ENCODE data around the gene SRSF2. TPM values are rescaled to one million over a fixed set of nuclear protein-coding genes. Genes with fewer than 3 reads are reported as not detected.
"Not testable (repeated sequence)": the region's sequence is repeated elsewhere in the genome, so short reads cannot be mapped to it uniquely, and the experiment has no call there.

Gene SRSF2
- total RNA-seq, 2 donors from 2014 or later: 217 to 316 TPM

DNA sequence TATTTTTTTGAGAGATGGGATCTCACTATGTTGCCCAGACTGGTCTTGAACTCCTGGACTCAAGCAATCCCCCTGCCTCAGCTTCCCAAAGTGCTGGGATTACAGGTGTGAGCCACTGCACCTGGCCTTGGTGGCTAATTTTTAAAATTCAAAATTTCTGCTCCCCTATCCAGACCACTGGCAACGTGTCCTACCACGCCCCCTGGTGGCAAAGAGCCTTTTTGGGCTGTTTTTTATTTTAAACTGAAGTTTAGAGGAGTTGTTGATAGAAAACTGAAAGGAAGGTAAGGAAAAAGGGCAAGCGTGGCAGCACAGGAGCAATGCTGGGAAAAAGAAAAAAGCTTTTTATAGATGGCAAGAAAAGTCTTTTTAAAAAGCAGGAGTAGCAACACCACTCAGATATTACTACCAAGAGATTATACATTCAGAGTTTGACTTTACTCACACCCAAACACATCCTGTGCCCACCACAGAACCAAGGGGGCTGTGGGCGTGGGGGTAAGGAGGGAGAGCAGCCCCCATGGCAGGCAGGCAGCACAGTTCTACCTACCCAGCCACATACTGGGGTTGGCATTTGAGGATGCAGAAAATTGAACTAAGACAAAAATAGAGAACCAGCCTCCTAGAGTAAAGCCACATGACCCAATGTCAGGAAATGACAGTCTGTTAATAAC, 22.2 kb downstream of the SRSF2 start:
- peaks cover 5% of the 10 kb centered on the region for H3K4me1 ChIP-seq (replicated peaks)
- peaks cover 6% of the 10 kb centered on the region in 2 donors for H3K36me3 ChIP-seq
- WGBS: 27% methylated on average over 4 of the region's 4 CpGs
- peak; percentile 44 for DNase-seq (ENCODE audit: low spot score)
- intact Hi-C loops (cut with DNase I): loop anchor here (5.0 kb wide), 5 partner anchors 33 to 193 kb away; no protein-coding TSS in a partner anchor
- TF ChIP-seq, protein P1, sequence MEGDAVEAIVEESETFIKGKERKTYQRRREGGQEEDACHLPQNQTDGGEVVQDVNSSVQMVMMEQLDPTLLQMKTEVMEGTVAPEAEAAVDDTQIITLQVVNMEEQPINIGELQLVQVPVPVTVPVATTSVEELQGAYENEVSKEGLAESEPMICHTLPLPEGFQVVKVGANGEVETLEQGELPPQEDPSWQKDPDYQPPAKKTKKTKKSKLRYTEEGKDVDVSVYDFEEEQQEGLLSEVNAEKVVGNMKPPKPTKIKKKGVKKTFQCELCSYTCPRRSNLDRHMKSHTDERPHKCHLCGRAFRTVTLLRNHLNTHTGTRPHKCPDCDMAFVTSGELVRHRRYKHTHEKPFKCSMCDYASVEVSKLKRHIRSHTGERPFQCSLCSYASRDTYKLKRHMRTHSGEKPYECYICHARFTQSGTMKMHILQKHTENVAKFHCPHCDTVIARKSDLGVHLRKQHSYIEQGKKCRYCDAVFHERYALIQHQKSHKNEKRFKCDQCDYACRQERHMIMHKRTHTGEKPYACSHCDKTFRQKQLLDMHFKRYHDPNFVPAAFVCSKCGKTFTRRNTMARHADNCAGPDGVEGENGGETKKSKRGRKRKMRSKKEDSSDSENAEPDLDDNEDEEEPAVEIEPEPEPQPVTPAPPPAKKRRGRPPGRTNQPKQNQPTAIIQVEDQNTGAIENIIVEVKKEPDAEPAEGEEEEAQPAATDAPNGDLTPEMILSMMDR (IDR thresholded peaks at IDR 0.05): peak; percentile 73 to 84 (median 76)
- no peak for TF ChIP-seq POLR2A (IDR thresholded peaks at IDR 0.05)
- peak; percentile 19 for TF ChIP-seq POLR2AphosphoS5 (IDR thresholded peaks at IDR 0.05)
- H3K27ac ChIP-seq: no peak overlapping the region
- no peak overlapping the region for H3K4me3 ChIP-seq
- H3K27me3 ChIP-seq (replicated peaks; ENCODE audit: insufficient read depth): no peaks in the 10 kb centered on the region
- no peaks in the 10 kb centered on the region for H3K9me3 ChIP-seq

DNA sequence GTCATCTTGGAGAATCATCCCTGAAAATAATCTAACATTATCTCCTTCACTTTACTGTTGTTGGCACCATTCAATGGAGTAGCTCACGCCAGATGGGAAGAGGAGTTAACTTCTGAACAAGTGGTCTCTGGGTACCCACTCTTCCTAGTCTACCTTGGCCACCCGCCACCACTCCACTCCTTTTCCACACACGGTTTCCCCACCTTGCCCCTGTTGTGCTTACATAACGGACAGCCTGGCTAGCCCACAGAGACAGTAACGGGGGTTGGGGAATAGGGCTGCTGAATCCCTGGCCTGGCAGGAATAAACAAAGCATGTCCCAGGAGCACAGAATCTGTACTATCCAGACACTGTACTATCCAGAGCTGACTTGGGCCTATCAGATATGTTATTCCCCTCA, 22.8 kb downstream of the SRSF2 start:
- intact Hi-C loops (cut with DNase I): loop anchor here (5.0 kb wide), 2 partner anchors 42 to 157 kb away; no protein-coding TSS in a partner anchor
- Histone ChIP-seq H3K9me3 (no peaks in the 10 kb centered on the region), H3K4me3 (no peak overlapping the region), H3K27ac (no peak overlapping the region), H3K36me3 (peaks cover under 1 to 5% of the 10 kb centered on the region in 2 donors), H3K27me3 (replicated peaks; ENCODE audit: insufficient read depth) (no peaks in the 10 kb centered on the region), H3K4me1 (replicated peaks) (peaks cover 5% of the 10 kb centered on the region)
- DNase-seq (ENCODE audit: low spot score): no peak
- TF ChIP-seq, protein P1 (IDR thresholded peaks at IDR 0.05): no peak
- 69% methylated on average over 5 of the region's 5 CpGs for WGBS

- no peak overlapping the region for H3K27ac ChIP-seq
These were observed 23.4 kb downstream of the SRSF2 start for GRCh38 chr17:76713765-76714164.

GRCh38 chr17:76712321-76712720, 24.8 kb downstream of the SRSF2 start:
- H3K4me3 ChIP-seq; DNase-seq (ENCODE audit: low spot score); H3K27me3 ChIP-seq (replicated peaks; ENCODE audit: insufficient read depth); H3K9me3 ChIP-seq; H3K4me1 ChIP-seq (replicated peaks); H3K36me3 ChIP-seq; H3K27ac ChIP-seq: not testable (repeated sequence)
- intact Hi-C loops (cut with DNase I): loop anchor here (5.0 kb wide), 2 partner anchors 40 to 155 kb away; no protein-coding TSS in a partner anchor
- 70% methylated on average over 7 of the region's 7 CpGs for WGBS

More at GRCh38 chr17:76713765-76714164, 23.4 kb downstream of the SRSF2 start:
- intact Hi-C loops (cut with DNase I): loop anchor here (5.0 kb wide), 2 partner anchors 41 to 156 kb away; no protein-coding TSS in a partner anchor
- Histone ChIP-seq H3K4me1 (replicated peaks) (peaks cover 5% of the 10 kb centered on the region), H3K27me3 (replicated peaks; ENCODE audit: insufficient read depth) (no peaks in the 10 kb centered on the region), H3K36me3 (peaks cover 0 to 5% of the 10 kb centered on the region in 2 donors), H3K9me3 (no peaks in the 10 kb centered on the region), H3K4me3 (no peak overlapping the region)
- DNase-seq (ENCODE audit: low spot score): no peak
- TF ChIP-seq POLR2AphosphoS5 (IDR thresholded peaks at IDR 0.05): no peak
- TF ChIP-seq, protein P1 (IDR thresholded peaks at IDR 0.05): no peak
- WGBS: 94% methylated on average over 7 of the region's 7 CpGs

- TF ChIP-seq POLR2A (IDR thresholded peaks at IDR 0.05): no peak
- TF ChIP-seq, protein P1 (IDR thresholded peaks at IDR 0.05): no peak
- TF ChIP-seq POLR2AphosphoS5 (IDR thresholded peaks at IDR 0.05): peak; percentile 30
- 9% methylated on average over 14 of the region's 56 CpGs for WGBS
- DNase-seq (ENCODE audit: low spot score): peak; percentile 58
- H3K36me3 ChIP-seq: no peaks in the 10 kb centered on the region
- intact Hi-C loops (cut with DNase I): loop anchor here (5.0 kb wide), 2 partner anchors 39 to 154 kb away; no protein-coding TSS in a partner anchor
- peaks cover 8% of the 10 kb centered on the region for H3K4me1 ChIP-seq (replicated peaks)
- peak within 1 kb of the TSS; percentile 50 to 54 for H3K4me3 ChIP-seq
- H3K27ac ChIP-seq: peak within 1 kb of the TSS; percentile 86 to 89
- no peaks in the 10 kb centered on the region for H3K27me3 ChIP-seq (replicated peaks; ENCODE audit: insufficient read depth)
- no peaks in the 10 kb centered on the region for H3K9me3 ChIP-seq
These were observed 26.1 kb downstream of the SRSF2 start, which contains the start of gene MXRA7 for GRCh38 chr17:76710863-76711611. Gene MXRA7, minus strand, starts transcription at chr17:76710965. Its CDS starts 19 bp downstream, at chr17:76710946.

DNA sequence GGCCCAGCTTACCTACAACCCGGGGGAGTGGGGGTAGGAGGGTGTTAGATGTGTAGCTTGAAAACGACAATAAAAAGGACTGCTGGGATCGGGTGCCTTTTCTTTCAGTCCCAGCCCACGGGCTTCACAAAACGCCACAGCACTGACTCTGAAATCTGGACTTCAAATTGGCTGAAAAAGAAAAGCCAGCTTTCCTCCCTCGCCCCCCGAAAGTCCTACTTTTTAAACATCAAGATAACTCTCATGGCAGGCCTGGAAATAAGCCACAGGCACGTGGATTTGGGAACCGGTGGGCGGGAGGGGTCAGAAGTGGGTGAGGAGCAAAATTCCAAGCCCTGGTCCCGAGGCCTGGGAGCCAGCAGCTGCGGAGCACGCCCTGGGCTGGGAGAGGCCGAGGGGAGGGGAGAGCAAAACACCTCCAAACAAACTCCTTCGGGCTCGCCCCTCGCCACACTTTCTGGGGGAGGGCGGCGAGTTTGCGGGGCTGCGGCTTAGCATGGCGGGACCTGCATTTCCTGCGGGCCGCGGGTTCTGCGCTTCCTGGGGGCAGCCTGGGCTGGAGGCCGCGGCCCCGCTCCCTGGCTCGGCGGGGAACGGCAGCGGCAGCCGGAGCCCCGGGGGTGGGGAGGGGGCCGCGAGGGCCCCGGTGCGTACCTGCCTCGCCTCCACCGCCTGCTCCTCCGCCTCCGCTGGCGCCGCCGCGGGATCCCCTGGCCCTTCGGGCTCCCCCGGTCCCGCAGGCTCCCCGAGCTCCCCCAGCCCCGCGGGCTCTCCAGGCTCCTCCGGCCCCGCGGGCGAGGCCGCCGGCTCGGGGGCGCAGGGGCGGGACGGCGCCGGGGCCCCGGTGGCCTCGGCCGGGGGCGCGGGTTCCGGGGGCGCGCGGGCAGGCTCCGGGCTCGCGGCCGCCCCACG, 26.9 kb downstream of the SRSF2 start:
- Histone ChIP-seq H3K4me3 (peak overlapping the region; percentile 50 to 54), H3K27ac (peak overlapping the region; percentile 86)
- H3K36me3 ChIP-seq; DNase-seq (ENCODE audit: low spot score); H3K4me1 ChIP-seq (replicated peaks); H3K27me3 ChIP-seq (replicated peaks; ENCODE audit: insufficient read depth); H3K9me3 ChIP-seq: not testable (repeated sequence)
- 5% methylated on average over 22 of the region's 79 CpGs for WGBS
- intact Hi-C loops (cut with DNase I): loop anchor here (1.0 to 5.0 kb wide), 3 partner anchors 16 to 153 kb away; partner anchors contain the start of genes JMJD6 and METTL23
